H9 (cell line): ENCODE data around the gene LPGAT1. TPM values are rescaled to one million over a fixed set of nuclear protein-coding genes. Genes with fewer than 3 reads are reported as not detected.

Source experiments
- DNase-seq: peaks from one replicate; pipeline ENCODE4 v3.0.0-alpha.2; 2017
- H2AFZ ChIP-seq: one replicate; pipeline ENCODE4 v1.6.1; 2013; ENCODE audit warnings: mild to moderate bottlenecking, low read length, control low read depth, moderate library complexity
- H2AK5ac ChIP-seq: 2 replicates; pipeline ENCODE4 v1.6.1; 2013; ENCODE audit warnings: low read length, control low read depth, mixed read lengths; ENCODE audit not compliant: insufficient read length
- H2BK120ac ChIP-seq: one replicate; pipeline ENCODE4 v1.6.1; 2013; ENCODE audit warnings: low read depth, mild to moderate bottlenecking, low read length, control low read depth, inconsistent platforms; ENCODE audit not compliant: poor library complexity, severe bottlenecking
- H2BK12ac ChIP-seq: 2 replicates; pipeline ENCODE4 v1.6.1; 2013; ENCODE audit warnings: low read length, control low read depth, mixed read lengths, low read depth; ENCODE audit not compliant: insufficient read length
- H2BK15ac ChIP-seq: 2 replicates; pipeline ENCODE4 v1.6.1; 2013; ENCODE audit warnings: low read depth, low read length, control low read depth
- H2BK20ac ChIP-seq: one replicate; pipeline ENCODE4 v1.6.1; 2013; ENCODE audit warnings: low read depth, mild to moderate bottlenecking, low read length, control low read depth, inconsistent platforms; ENCODE audit not compliant: poor library complexity, severe bottlenecking
- H2BK5ac ChIP-seq: 2 replicates; pipeline ENCODE4 v1.6.1; 2013; ENCODE audit warnings: low read length, control low read depth, mixed read lengths; ENCODE audit not compliant: insufficient read length
- H3K14ac ChIP-seq: 2 replicates; pipeline ENCODE4 v1.6.1; 2013; ENCODE audit warnings: low read length, control low read depth; ENCODE audit not compliant: insufficient read depth
- H3K18ac ChIP-seq: 2 replicates; pipeline ENCODE4 v1.6.1; 2013; ENCODE audit warnings: low read depth, mild to moderate bottlenecking, mixed read lengths, low read length, control low read depth; ENCODE audit not compliant: insufficient read length
- H3K23ac ChIP-seq: 2 replicates; pipeline ENCODE4 v1.6.1; 2013; ENCODE audit warnings: low read length, control low read depth, mixed read lengths, low read depth; ENCODE audit not compliant: insufficient read length
- H3K23me2 ChIP-seq: 2 replicates; pipeline ENCODE4 v1.6.1; 2013; ENCODE audit warnings: low read depth, mild to moderate bottlenecking, mixed read lengths, low read length, control low read depth; ENCODE audit not compliant: insufficient read length, poor library complexity, severe bottlenecking
- H3K27ac ChIP-seq: 2 replicates; pipeline ENCODE4 v1.5.1; 2013; ENCODE audit warnings: low read length, control low read depth, mixed read lengths, low read depth; ENCODE audit not compliant: insufficient read length
- H3K27me3 ChIP-seq: 2 replicates; pipeline ENCODE4 v1.6.1; 2013; ENCODE audit warnings: low read length, control low read depth, inconsistent platforms; ENCODE audit not compliant: insufficient read depth
- H3K4ac ChIP-seq: 2 replicates; pipeline ENCODE4 v1.6.1; 2013; ENCODE audit warnings: low read depth, mild to moderate bottlenecking, control low read depth, inconsistent platforms, low read length, moderate library complexity
- H3K4me1 ChIP-seq: 2 replicates; pipeline ENCODE4 v1.6.1; 2013; ENCODE audit warnings: low read length, control low read depth, inconsistent platforms; ENCODE audit not compliant: insufficient read depth
- H3K4me2 ChIP-seq: 2 replicates; pipeline ENCODE4 v1.6.1; 2013; ENCODE audit warnings: low read length, control low read depth, mixed read lengths; ENCODE audit not compliant: insufficient read length, insufficient read depth
- H3K56ac ChIP-seq: 2 replicates; pipeline ENCODE4 v1.6.1; 2013; ENCODE audit warnings: low read depth, mild to moderate bottlenecking, mixed read lengths, low read length, control low read depth; ENCODE audit not compliant: insufficient read length
- H3K79me1 ChIP-seq: 2 replicates; pipeline ENCODE4 v1.6.1; 2013; ENCODE audit warnings: low read depth, mild to moderate bottlenecking, moderate library complexity, low read length, control low read depth, inconsistent platforms; ENCODE audit not compliant: insufficient read depth, poor library complexity, severe bottlenecking
- H3K79me2 ChIP-seq: 2 replicates; pipeline ENCODE4 v1.6.1; 2013; ENCODE audit warnings: low read length, control low read depth, inconsistent platforms; ENCODE audit not compliant: insufficient read depth
- H3K9ac ChIP-seq: 2 replicates; pipeline ENCODE4 v1.6.1; 2013; ENCODE audit warnings: low read length, control low read depth, mixed read lengths; ENCODE audit not compliant: insufficient read length; ENCODE audit errors: extremely low read depth
- H3K9me3 ChIP-seq: one replicate; pipeline ENCODE4 v1.6.1; 2013; ENCODE audit warnings: low read depth, low read length, inconsistent platforms; ENCODE audit not compliant: control insufficient read depth
- H3T11ph ChIP-seq: one replicate; pipeline ENCODE4 v1.6.1; 2013; ENCODE audit warnings: mild to moderate bottlenecking, low read length, control low read depth, inconsistent platforms
- H4K20me1 ChIP-seq: one replicate; pipeline ENCODE4 v1.6.1; 2013; ENCODE audit not compliant: control insufficient read depth, insufficient read length, insufficient read depth
- H4K5ac ChIP-seq: 2 replicates; pipeline ENCODE4 v1.6.1; 2013; ENCODE audit warnings: low read depth, mild to moderate bottlenecking, mixed read lengths, low read length, control low read depth; ENCODE audit not compliant: insufficient read length
- H4K8ac ChIP-seq: replicated peaks from 2 replicates; pipeline ENCODE4 v1.6.1; 2013; ENCODE audit warnings: low read length, control low read depth, mixed read lengths, low read depth; ENCODE audit not compliant: insufficient read length
- H4K91ac ChIP-seq: 2 replicates; pipeline ENCODE4 v1.6.1; 2013; ENCODE audit warnings: low read depth, mild to moderate bottlenecking, moderate library complexity, mixed read lengths, low read length, control low read depth; ENCODE audit not compliant: insufficient read length
- H3K27ac Mint-ChIP-seq, 3 experiments: 2 replicates in 2 of 3; 3 replicates in 1 of 3; pipeline ENCODE4 v1.8.0; 2020 to 2021; ENCODE audit warnings: mixed read lengths in 3 of 3, mild to moderate bottlenecking in 1 of 3, moderate library complexity in 1 of 3
- H3K27me3 Mint-ChIP-seq: 2 replicates; pipeline ENCODE4 v1.8.0; 2021; ENCODE audit warnings: low read depth, mild to moderate bottlenecking, moderate library complexity, mixed read lengths
- H3K36me3 Mint-ChIP-seq, 3 experiments: 2 replicates in 2 of 3; 3 replicates in 1 of 3; pipeline ENCODE4 v1.8.0; 2020 to 2021; ENCODE audit warnings: low read depth in 3 of 3, mixed read lengths in 3 of 3; ENCODE audit not compliant: insufficient read depth in 1 of 3
- H3K4me1 Mint-ChIP-seq, 2 experiments: 2 replicates each; pipeline ENCODE4 v1.8.0; 2020; ENCODE audit warnings: mixed read lengths in 2 of 2
- H3K4me3 Mint-ChIP-seq, 2 experiments: 2 replicates in 1 of 2; 3 replicates in 1 of 2; pipeline ENCODE4 v1.8.0; 2020 to 2021; ENCODE audit warnings: mild to moderate bottlenecking in 2 of 2, mixed read lengths in 2 of 2, moderate library complexity in 1 of 2
- H3K9me3 Mint-ChIP-seq, 2 experiments: 2 replicates in 1 of 2; 3 replicates in 1 of 2; pipeline ENCODE4 v1.8.0; 2020; ENCODE audit warnings: mild to moderate bottlenecking in 2 of 2, mixed read lengths in 2 of 2, moderate library complexity in 1 of 2
- CTCF ChIP-seq: fragments of 200-600 bp; sonication (generic); conservative IDR thresholded peaks from 3 replicates; pipeline ENCODE4 v1.8.0; 2021; ENCODE audit warnings: antibody characterized with exemption, mild to moderate bottlenecking
- WGBS: extraction: QIAGEN DNeasy Blood & Tissue Kit; methylation state at CpG from one replicate; pipeline ENCODE4 v1.1.7; 2013; ENCODE audit warnings: missing lambda C conversion rate, low lambda C conversion rate, mixed read lengths; ENCODE audit not compliant: insufficient read length; ENCODE audit errors: extremely low coverage; 5-methylcytosine and 5-hydroxymethylcytosine counted together
- total RNA-seq: library from RNA; stranded (reverse); gene quantifications from 2 replicates; pipeline ENCODE4 v1.2.1, GENCODE V29; 2021

The LPGAT1 gene
- total RNA-seq, 1 experiment from 2014 or later = 12.2 TPM

DNA sequence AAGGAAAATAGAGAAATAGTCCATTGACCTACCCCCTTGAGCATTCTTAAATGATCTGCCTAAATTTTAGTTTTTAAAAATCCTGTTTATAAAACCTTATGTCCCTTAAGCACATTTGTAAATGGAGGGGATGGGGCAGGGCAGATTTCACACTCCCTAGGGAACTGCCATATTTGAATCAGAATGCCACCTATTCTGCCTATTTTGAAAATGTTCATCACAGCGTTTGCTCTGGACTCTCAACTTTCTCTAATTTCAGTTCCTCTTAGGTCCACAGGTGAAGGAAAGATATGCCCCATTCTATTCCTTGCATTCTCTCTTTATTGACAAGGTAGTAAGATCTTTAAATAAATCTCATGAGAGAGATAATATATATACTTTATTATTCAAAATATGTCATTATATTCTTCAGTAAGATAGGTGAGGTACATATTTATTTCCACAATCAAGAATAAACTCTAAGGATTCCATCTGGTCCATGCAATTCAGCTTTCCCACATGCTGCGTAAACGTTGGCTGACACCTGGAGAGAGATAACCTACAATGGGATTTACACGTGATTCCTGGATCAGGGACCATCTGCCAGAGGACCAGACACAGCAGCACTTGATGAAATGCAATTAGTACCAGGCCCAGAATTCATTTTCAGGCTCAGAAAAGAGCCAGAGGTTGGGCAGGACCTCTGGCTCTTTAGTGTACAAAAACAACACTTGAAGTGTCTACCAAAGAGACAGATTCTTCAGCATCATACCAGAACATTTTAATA is 1.2 kb upstream of the LPGAT1 start:
- H3K4me3 Mint-ChIP-seq = peak overlapping the region; percentile 12 to 78; a peak in 4 of 5 replicates
- Histone ChIP-seq H4K20me1 (no peaks in the 10 kb centered on the region), H3K4ac (no peak overlapping the region), H3K9ac (no peak overlapping the region), H2AK5ac (no peak overlapping the region), H2AFZ (no peak overlapping the region), H2BK15ac (no peak overlapping the region), H3K56ac (no peak overlapping the region), H4K5ac (no peak overlapping the region), H3K23me2 (peaks cover 11% of the 10 kb centered on the region), H3T11ph (no peak overlapping the region), H2BK120ac (no peak overlapping the region), H4K91ac (no peak overlapping the region), H4K8ac (no peak overlapping the region), H3K23ac (no peak overlapping the region), H3K4me1 (no peaks in the 10 kb centered on the region), H3K79me2 (no peaks in the 10 kb centered on the region), H3K27ac (no peak overlapping the region), H3K18ac (no peak overlapping the region), H3K14ac (no peak overlapping the region), H3K27me3 (no peaks in the 10 kb centered on the region; the same call in 1 of the 2 replicates), H2BK12ac (no peak overlapping the region), H3K9me3 (no peaks in the 10 kb centered on the region), H3K79me1 (no peaks in the 10 kb centered on the region), H2BK5ac (no peak overlapping the region), H2BK20ac (no peak overlapping the region), H3K4me2 (no peak overlapping the region)
- peaks cover 15 to 17% of the 10 kb centered on the region in 2 experiments for H3K4me1 Mint-ChIP-seq
- DNase-seq = no peak
- H3K36me3 Mint-ChIP-seq = no peaks in the 10 kb centered on the region
- TF ChIP-seq CTCF = no peak
- H3K27ac Mint-ChIP-seq = no peak overlapping the region
- no CpG with 5 or more reads among the region's 4 CpGs for WGBS
- H3K9me3 Mint-ChIP-seq = no peaks in the 10 kb centered on the region
- peaks cover 20% of the 10 kb centered on the region for H3K27me3 Mint-ChIP-seq
